Central memory CD4-positive, alpha-beta T cell (primary cell): Measurements from ENCODE around the gene SLC22A7.
"Not testable (repeated sequence)": the region's sequence is repeated elsewhere in the genome, so short reads cannot be mapped to it uniquely, and the experiment has no call there.

Source experiments
- DNase-seq: peaks from one replicate; pipeline ENCODE4 v3.0.0; 2022

The SLC22A7 gene

DNA sequence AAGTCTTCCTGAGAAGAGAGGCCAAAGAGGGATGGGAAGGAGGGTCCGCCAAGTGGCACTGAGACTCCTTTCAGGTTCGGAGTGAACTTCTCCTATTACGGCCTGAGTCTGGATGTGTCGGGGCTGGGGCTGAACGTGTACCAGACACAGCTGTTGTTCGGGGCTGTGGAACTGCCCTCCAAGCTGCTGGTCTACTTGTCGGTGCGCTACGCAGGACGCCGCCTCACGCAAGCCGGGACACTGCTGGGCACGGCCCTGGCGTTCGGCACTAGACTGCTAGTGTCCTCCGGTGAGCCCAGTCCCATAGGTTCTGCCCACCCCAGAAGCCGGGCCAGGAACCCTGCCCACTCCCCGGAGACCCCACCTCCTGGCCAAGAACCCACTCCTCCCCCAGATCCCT lies 4.1 kb downstream of the SLC22A7 start:
- no peak for DNase-seq

DNA sequence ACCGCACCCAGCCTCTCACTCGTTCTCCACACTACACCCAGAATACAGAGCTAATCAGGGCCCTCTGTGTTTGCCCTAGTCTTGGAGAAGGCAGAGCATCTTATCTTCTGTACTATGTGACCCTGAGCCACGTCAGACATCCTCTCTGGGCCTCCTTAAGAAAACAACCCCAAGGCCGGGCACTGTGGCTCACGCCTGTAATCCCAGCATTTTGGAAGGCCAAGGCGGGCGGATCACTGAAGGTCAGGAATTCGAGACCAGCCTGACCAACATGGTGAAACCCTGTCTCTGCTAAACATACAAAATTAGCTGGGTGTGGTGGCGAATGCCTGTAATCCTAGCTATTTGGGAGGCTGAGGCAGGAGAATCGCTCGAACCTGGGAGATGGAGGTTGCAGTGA lies 4.9 kb downstream of the SLC22A7 start:
- DNase-seq, result not testable (repeated sequence)

DNA sequence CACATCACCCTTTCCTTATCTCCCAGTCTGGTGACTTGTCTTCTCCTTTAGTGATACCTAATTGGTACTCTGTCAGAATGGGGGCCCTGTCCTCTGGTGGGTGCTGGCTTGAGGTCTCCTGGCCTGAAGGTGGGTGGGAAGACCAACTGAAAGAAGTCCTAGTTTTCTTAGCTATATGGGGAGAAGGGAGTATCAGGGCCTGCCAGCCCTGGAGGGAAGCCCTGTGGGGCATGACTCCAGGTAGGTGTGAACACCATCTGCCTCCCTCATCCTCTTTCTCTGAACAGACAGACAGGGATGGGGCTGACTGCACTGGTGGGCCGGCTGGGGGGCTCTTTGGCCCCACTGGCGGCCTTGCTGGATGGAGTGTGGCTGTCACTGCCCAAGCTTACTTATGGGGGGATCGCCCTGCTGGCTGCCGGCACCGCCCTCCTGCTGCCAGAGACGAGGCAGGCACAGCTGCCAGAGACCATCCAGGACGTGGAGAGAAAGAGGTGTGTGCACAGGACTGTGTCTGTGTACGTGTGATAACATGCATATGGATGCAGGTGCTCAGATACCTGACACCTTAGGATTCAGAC lies 5.8 kb downstream of the SLC22A7 start:
- DNase-seq, result no peak

DNA sequence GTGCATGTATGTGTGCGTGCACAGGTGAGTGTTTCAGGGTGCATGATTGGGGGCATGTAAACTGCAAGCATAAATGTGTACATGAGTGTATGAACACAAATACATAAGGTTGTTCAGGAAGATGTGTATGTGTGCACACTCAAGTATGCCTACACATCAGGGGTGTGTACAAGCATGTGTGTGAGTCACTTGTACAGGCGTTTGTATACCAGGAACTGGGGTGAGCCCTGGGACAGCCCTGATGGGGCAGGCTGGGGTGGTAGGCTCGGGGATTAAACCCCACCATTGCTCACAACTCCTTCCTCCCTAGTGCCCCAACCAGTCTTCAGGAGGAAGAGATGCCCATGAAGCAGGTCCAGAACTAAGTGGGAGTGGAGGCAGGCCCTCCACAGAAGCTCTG lies 6.3 kb downstream of the SLC22A7 start:
- no peak for DNase-seq

DNA sequence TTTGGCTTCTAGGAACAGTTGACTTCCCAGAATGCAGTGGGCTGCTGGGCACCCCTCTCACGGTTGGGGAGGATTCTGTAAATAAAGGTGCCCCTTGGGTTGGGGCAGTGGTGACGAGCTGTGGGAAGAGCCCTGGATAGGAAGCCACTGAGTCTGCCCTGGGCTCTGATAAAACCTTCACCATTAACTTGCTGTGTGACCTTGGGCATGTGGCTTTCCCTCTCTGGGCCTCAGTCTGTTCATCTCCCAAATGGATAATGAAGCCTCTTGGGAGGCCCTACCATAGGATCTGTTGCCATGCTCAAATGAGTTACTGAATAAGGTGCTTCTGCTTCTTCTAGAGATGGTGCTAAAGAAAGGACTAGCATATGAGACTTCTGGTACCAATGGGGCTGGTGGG lies 6.8 kb downstream of the SLC22A7 start:
- DNase-seq, result no peak

DNA sequence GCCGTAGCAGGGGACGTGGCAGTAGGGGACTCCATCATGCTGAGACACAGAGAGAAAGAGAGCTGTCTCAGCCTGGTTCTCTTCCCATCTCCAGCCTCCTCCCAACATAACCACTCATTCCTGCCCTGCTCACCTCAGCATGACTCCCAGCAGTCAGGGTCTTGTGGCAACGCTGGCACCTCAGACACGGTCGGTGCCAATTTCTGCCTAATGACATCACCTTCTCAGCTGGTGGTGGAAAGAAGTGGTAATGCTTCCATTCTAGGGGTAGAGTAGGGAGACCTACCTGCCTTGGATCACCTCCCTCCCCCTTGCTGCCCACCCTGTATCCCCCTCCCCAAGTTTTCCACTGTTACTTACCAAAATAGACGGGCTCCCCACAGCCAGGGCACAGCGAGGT lies 8.0 kb downstream of the SLC22A7 start:
- no peak for DNase-seq

DNA sequence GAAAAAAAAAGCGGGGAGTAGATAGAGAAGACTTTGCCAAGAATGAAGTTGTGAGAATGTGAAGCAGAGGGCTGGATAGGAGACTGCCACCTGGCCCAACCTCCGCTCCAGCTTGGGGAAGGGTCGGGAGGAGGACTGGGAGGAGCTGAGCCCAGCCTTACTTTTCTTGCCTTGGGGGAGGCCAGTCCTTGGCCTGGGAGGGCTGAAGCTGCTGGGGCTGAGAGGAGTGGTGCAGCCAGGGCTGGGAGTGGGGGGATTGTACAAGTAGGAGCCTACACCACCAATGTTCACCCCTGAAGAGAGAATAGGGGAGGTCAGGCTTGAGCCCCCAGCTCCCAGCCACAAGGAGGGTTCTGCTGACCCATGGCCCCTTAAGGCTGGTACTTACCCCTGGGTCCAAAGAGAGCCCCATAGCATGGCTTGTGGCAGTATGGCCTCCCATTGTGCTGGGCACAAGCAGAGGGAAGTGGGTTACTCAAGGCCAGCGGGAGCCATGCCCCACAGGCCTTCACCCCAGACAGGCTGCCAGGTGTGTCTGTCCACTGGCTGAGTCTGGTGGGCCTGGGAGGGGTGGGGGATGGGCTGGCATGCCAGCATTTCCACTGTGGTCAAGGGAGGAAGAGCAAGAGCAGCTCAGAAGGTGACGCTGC lies 9.5 kb downstream of the SLC22A7 start:
- DNase-seq, result no peak

DNA sequence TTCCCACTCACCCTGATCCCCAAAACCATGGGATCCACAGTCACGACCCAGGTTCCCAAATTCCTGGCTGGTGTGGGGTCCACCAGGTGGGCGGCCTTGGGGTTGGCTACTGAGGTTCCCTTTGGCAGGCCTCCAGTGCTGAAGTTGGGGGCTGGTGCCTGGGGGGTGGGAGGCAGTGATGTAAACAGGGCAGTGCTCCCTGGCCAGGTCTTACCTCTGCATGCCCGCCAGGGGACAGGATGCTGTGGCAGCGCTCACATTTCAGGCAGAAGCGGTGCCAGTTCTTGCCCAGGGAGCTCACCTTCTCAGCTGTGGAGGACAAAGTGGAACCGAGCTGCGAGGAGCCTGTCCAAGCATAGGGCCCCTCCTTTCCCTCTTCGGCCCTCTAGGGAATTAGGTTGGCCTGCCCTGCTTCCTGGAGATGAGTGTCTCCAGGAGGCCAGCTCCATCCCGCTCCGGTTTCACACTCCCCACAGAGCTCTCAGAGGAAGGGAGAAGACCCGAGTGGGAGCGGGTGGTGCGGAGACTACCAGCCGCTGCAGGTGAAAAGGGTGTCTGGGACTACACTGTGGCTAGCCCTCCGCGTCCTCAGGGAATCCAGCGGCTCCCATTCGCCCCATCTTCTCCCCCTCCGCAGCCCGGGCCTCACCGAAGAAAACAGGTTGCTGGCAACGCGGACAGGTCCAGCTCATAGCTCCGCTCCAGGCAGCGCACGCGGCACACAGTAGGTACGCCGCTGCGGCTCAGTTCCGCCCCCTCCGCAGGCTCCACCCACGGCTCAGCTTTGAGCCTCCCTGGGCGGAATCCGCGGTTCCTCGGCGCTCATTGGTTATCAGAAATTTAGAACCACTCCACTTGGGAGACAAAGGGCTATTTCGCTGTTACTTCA lies 10.3 kb downstream of the SLC22A7 start, which contains the start of gene CRIP3:
CRIP3 (minus strand) TSS at position 726 of the 889 bp plus-strand sequence; CDS start at position 692, 34 bp downstream.
- peak; percentile 33 for DNase-seq

DNA sequence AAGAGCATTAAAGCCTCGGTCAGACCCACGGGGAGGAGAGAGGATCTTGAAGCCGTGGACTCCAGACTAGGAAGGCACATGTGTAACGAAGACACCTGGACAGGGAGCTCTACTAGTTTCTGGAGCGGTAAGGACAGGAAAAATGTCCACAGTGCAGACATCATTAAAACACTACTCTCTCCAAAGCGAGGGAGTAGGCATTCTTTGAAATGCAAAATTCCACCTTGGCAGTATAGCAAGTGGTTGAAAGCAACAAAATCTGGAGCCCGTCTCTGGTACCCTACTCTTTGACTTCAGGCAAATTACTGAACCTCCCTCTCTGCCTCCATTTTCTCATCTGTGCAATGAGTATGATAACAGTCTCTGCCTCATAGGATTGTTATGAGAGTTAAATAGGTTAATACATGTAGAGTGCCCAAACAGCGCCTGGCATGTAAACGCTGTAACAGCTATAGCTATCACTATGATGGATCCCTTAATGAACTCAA lies 11.0 kb downstream of the SLC22A7 start:
- no peak for DNase-seq

DNA sequence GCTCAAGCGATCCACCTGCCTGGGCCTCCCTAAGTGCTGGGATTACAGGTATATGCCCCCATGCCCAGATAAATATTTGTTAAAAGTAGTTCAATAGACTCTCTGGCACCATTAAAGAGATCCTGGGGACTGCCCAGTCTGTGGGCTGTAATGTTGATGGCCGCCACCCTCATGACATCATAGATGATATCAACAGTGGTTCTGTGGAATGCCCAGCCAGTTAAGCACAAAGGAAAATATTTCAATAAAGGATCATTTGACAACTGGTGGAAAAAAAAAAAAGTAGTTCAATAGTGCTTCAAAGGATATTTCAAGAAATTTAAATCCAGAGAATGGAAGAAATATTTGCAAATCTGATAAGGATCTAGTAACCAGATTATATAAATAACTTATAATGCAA lies 12.1 kb downstream of the SLC22A7 start:
- no peak for DNase-seq

DNA sequence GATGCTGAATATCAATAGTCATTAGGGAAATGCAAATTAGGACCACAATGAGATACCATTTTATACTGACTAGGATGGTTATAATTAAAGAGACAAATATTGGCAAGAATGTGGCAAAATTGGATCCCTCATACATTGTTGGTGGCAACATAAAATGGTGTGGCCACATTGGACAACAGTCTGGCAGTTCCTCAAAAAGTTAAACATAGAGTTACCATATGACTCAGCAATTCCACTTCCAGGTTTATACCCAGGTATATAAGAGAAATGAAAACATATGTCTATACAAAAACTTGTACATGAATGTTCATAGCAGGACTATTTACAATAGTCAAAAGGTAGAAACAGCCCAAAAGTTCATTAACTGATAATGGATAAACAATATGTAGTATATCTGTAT lies 12.6 kb downstream of the SLC22A7 start:
- DNase-seq, result no peak

DNA sequence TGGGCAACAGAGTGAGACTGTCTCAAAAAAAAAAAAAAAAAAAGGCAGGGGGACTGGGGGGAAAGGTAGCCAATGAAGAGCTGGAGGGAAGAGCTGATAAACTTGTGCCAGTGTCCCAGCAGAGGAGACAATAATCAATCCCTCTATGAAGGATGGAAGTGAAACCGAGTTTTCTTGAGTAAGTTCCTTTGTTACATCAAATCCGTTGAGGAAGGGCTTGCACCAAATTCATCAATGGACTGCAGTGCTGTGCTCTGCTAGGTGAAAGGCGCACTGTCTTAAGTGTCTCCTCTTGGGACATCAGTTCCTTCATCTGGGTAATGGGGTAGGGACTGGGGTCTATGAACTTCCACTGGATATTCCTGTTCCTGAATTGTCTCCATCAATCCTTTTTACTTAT lies 13.6 kb downstream of the SLC22A7 start:
- DNase-seq, result no peak

DNA sequence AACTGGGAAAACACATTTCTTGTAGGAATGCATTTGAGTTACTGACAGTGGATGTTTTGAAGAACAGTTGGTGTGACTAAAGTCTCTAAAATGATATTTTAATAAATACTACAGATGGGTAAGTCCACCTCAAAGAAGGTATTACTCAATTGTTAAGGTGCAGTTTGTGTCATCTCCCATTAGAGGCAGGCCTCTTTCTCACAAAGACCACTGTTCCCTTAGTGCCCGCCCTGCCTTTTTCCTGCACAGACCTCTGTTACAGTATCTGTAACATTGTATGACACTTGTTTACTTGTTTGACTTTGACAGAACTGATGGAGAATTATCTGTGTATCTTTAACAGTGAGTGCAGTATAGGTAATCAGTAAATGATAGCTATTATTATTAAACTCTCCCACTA lies 15.8 kb downstream of the SLC22A7 start:
- DNase-seq, result no peak

DNA sequence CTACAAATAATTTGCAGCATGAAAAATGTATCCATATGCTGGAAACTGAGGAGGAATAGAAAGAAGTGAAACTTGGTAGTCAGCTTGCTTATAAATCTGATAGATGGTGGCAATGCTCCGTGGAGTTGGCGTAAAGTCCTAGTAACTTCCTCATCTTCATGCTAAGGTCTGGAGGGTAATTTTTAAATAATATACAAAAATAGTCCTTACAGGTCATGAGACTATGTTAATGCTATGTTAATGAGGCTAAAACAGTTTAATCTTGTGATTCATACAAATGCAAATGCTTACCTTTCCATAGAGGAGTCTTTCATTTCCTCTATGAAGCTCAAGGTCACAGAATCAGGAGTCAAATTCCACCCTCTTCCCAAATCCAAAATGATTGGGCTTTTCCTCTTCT lies 20.0 kb downstream of the SLC22A7 start:
- no peak for DNase-seq

DNA sequence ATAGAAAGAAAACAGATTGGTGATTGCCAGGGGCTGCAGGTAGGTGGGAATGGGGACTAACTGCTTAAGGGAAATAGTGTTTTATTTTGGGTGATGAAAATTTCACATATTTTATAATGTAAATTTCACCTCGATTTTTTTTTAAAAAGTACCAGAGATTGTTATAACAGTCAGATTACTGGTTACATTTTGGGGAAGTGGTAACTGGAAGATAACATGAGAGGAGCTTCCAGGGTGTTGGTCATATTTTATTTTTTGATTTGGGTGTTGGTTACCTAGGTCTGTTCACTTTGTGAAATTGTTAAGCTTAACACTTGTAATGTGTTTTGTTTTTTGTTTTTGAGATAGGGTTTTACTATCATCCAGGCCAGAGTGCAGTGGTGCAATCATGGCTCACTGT lies 27.8 kb downstream of the SLC22A7 start:
- no peak for DNase-seq

DNA sequence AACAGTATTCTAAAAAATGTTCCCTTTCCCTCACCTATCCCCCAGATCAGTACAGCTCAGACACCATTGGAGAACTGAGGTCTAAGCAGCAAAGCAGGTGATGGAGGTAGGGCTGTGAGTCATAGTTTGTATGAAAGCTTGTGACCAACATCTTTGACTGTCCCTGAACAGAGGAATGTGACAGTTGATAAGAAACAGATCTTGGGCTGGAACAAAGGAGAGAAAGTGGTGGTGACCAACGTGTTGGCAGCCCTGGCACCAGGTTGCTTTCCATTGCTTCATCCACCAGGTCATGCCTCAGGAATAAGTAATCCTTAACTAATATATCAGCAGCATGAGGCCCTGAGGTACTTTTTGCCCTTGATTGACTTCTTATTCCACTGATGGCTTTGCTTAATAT lies 30.5 kb downstream of the SLC22A7 start:
- no peak for DNase-seq

DNA sequence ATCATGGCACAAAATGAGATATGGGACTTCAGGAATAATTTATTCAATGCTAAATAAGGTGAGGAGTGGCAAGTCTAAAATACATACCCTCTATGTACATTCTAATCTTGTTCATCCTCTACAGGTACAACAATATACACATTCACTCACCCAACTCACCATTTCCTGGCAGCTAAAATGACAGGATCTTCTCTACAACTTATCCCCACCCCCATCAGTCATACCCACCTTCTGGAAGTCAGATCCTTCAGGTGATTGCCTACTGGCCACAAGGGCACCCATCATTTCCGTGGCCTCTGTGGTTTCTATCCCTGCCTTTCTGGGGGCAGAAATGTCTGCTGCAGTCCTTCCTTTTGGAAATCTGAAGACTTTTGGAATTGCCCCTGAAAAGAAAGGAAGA lies 33.4 kb downstream of the SLC22A7 start:
- DNase-seq, result no peak

DNA sequence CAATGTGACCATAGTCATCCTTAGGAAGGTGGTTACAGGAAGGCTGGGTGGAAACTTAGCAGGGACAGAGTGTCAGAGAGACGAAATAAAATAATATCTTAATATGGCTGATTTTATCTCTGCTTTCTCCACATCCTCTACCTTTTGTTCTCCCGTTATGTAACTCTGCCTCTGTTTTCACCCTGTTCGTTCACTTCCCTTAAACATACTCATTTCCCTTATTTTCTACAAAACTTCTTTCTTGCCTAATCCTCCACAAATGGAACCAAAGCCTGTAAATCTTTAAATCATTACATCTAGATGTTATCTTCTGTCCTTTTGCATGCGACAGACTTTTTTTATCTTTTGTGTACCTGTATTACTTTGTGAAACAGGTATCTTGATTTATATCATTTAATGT lies 33.8 kb downstream of the SLC22A7 start:
- DNase-seq, result no peak

DNA sequence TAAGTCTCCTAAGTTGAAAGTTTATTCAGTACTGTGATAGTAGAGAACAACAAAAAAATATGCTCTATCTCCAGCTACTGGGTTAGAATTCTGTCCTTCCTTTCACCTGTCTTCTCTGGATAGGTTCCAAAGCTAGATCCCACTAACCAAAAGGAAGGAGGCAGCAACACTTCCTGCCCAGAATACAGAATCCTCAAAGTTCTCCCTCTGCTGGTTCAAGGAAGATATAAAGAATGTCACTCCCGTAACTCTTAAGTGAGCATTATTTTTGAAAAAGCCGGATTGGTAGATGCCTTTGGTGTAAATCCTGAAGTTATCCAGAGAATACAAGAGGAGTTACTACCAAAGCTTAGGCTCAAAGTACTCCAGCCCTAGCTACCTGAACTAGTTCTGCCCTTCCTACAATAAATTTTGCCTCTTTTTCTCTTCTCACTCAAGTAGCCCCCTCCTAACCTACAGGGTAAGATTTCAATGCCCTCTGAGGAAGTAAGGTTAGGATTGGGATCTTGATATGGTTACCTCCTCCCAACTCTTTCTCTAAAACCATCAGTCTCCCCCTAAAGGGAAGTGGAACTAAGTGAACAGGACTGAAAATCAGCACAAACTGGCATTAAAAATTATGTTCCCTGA lies 36.5 kb downstream of the SLC22A7 start:
- no peak for DNase-seq

DNA sequence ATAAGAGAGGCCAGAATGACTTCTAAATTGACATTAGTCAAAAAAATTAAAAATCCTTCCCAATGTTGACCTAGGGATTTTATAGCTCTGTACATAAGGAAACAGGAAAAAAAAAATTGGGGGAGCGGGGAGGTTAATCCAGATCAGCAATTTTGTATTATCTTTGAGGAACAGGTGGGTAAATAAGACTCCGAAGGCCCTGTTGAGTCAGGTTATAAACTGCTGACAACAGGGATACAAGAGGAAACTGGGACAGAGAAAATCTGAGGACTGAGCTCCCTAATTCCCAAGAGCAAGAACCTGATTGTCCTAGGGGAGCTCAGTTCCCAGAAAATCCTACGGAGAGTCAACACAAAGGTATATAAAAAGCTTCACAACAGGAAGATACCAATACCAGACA lies 37.4 kb downstream of the SLC22A7 start:
- no peak for DNase-seq

DNA sequence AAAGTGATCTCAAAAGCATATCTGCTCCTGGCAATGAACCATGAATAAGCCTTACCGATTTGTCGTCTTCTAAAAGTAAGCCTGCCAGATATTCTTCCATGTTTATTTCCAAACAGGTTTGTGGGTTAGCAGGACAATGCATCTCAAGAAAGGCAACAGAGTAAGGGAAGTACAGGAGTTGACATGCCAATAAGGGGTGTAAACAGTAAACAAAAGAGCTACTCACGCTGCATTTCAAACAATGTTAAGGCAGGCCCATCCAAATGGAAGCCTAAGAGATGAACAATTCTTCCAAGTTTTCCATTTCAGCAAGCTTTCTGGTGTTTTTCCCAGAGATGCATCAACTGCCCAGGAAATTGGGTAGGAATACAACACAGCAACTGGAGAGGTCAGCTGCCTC lies 38.3 kb downstream of the SLC22A7 start:
- DNase-seq, result no peak

DNA sequence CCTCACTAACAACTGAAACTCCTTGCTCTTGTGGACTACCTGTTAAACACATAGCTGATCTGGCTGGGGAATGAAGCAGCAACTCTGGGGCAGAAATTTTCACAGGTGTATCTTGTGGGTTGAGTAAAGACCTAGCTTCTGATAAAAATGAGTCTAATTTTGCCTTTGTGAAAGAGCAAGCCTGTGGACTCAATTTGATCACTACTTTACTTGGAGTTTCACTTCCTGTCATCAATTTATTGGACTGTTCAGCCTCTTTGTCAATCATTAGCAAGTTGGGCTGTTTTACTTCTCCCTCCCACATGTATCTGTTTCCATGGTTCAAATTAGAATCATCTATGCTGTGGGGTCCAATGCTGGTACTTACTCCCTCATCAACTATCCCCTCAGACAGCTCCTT lies 40.2 kb downstream of the SLC22A7 start:
- DNase-seq, result no peak

DNA sequence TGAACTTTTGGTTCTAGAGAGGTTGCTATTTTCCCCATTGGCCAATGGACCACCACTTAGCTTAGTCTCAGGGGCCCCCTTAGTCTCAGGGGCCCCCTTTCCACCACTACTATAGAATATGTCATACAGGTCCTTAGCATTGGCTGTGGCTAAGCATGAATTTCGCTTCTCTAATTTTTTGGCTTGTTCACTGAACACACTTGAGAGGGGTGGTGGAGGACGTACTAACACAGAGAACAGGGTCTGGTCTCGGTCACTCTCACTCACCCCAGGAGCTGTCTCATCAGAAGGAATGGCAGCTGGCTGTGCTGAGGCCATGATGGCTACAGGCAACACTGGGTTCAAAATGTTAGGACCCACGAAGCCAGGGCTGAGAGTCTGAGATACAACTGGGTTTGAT lies 41.1 kb downstream of the SLC22A7 start:
- DNase-seq, result no peak
